Panc1 (cell line): ENCODE results near the gene KRTAP10-7.

ENCODE experiments used
- POLR2AphosphoS5 ChIP-seq: IDR thresholded peaks from 2 replicates; pipeline ENCODE4 v1.6.1; 2012; ENCODE audit warnings: mild to moderate bottlenecking, low read depth, low read length, moderate library complexity
- SIN3A ChIP-seq: IDR thresholded peaks from 2 replicates; pipeline ENCODE4 v1.6.1; 2012; ENCODE audit warnings: low read depth, mild to moderate bottlenecking, low read length, moderate library complexity, borderline replicate concordance; ENCODE audit not compliant: insufficient read depth
- TCF7L2 ChIP-seq: IDR thresholded peaks from 2 replicates; pipeline ENCODE4 v1.6.1; 2011; ENCODE audit warnings: mild to moderate bottlenecking, low read depth, low read length, inconsistent platforms
- TF ChIP-seq, protein P1 (sequence below): fragments of 450-650 bp; IDR thresholded peaks from 2 replicates; pipeline ENCODE4 v1.5.1; 2017; ENCODE audit warnings: mild to moderate bottlenecking
- TF ChIP-seq, protein P2 (sequence below), 2 experiments: IDR thresholded peaks; 2 replicates each; pipeline ENCODE4 v1.6.1; 2011 to 2012; ENCODE audit warnings: low read depth in 2 of 2, control low read depth in 1 of 2, low read length in 1 of 2, mild to moderate bottlenecking in 1 of 2, moderate library complexity in 1 of 2; ENCODE audit not compliant: insufficient read depth in 1 of 2

- TF ChIP-seq, protein P1, sequence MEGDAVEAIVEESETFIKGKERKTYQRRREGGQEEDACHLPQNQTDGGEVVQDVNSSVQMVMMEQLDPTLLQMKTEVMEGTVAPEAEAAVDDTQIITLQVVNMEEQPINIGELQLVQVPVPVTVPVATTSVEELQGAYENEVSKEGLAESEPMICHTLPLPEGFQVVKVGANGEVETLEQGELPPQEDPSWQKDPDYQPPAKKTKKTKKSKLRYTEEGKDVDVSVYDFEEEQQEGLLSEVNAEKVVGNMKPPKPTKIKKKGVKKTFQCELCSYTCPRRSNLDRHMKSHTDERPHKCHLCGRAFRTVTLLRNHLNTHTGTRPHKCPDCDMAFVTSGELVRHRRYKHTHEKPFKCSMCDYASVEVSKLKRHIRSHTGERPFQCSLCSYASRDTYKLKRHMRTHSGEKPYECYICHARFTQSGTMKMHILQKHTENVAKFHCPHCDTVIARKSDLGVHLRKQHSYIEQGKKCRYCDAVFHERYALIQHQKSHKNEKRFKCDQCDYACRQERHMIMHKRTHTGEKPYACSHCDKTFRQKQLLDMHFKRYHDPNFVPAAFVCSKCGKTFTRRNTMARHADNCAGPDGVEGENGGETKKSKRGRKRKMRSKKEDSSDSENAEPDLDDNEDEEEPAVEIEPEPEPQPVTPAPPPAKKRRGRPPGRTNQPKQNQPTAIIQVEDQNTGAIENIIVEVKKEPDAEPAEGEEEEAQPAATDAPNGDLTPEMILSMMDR, result no peak
- no peak for TF ChIP-seq POLR2AphosphoS5
- no peak for TF ChIP-seq SIN3A
- TF ChIP-seq, protein P2, sequence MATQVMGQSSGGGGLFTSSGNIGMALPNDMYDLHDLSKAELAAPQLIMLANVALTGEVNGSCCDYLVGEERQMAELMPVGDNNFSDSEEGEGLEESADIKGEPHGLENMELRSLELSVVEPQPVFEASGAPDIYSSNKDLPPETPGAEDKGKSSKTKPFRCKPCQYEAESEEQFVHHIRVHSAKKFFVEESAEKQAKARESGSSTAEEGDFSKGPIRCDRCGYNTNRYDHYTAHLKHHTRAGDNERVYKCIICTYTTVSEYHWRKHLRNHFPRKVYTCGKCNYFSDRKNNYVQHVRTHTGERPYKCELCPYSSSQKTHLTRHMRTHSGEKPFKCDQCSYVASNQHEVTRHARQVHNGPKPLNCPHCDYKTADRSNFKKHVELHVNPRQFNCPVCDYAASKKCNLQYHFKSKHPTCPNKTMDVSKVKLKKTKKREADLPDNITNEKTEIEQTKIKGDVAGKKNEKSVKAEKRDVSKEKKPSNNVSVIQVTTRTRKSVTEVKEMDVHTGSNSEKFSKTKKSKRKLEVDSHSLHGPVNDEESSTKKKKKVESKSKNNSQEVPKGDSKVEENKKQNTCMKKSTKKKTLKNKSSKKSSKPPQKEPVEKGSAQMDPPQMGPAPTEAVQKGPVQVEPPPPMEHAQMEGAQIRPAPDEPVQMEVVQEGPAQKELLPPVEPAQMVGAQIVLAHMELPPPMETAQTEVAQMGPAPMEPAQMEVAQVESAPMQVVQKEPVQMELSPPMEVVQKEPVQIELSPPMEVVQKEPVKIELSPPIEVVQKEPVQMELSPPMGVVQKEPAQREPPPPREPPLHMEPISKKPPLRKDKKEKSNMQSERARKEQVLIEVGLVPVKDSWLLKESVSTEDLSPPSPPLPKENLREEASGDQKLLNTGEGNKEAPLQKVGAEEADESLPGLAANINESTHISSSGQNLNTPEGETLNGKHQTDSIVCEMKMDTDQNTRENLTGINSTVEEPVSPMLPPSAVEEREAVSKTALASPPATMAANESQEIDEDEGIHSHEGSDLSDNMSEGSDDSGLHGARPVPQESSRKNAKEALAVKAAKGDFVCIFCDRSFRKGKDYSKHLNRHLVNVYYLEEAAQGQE (IDR thresholded peaks at IDR 0.05; ENCODE audit: insufficient read depth in 1 of 2, low read depth in 2 of 2, low read length in 1 of 2), result no peak
- no peak for TF ChIP-seq TCF7L2
Measured at GRCh38 chr21:44551340-44551961, 48.9 kb upstream of the KRTAP10-7 start, which contains the start of gene KRTAP10-2.
